NCI-H2029 treated with DMSO at 0.1 percent for 48 hours (cell line): ENCODE data around the gene ANKRD7.
"Not testable (repeated sequence)": the region's sequence is repeated elsewhere in the genome, so short reads cannot be mapped to it uniquely, and the experiment has no call there.

ENCODE experiments used
- DNase-seq: peaks from one replicate; lab custom pipeline; 2025; lab: John Stamatoyannopoulos, UW

The ANKRD7 gene

DNA sequence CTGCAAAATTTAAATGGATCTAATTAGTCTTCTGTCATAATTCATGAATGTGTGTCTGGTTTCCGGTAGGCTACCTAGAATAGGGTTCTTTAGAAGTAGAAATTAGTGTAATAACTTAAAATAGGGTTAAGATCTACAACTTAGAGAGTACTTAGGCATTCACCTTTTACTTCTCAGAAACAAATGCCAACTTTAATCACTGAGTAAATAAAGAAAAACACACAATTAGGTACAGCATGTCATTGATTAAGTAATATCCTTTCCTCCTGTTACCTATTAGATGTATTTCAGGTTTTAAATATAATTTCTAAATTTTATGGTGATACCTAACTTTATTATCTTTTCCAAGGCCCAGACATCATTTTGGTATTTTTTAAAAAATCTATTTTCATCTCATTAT lies 9.3 kb downstream of the ANKRD7 start:
- DNase-seq, result no peak

DNA sequence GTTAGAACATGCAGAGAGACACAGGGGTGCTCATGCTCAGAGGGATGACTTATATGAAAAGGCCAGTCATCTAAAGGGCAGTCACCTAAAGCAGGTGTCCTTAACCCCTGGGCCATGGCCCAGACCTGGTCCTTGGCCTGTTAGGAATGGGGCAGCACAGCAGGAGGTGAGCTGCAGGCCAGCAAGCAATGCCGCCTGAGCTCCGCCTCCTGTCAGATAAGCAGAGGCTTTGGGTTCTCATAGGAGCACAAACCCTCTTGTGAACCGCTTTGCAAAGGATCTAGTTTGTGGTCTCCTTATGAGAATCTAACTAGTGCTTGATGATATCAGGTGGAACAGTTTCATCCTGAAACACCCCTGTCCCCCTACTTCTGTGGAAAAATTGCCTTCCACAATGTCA lies 14.5 kb downstream of the ANKRD7 start:
- no peak for DNase-seq

- DNase-seq, result not testable (repeated sequence)
Measured at GRCh38 chr7:118240320-118240719, 15.8 kb downstream of the ANKRD7 start.

GRCh38 chr7:118243695-118244094 lies 19.2 kb downstream of the ANKRD7 start:
- DNase-seq, result no peak

- no peak for DNase-seq
Measured at GRCh38 chr7:118245267-118246040, 20.9 kb downstream of the ANKRD7 start.

GRCh38 chr7:118250860-118251494 lies 26.5 kb downstream of the ANKRD7 start:
- no peak for DNase-seq

DNA sequence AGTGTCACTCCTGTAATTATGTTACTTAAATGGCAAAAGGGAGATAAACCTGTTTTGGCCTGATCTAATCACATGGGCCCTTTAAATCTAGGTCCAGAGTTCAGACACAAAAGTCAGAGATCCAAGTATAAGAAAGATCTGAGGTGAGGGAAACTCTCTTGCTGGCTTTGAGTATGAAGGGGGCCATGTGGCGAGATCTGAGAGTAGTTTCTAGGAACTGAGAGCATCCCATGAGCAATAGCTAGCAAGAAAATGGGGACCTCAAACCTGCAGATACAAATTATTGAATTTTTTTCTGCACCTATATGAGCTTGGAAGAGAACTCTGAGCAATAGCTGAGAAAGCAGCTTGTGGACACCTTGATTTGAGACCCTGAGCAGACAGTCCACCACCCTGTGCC lies 27.6 kb downstream of the ANKRD7 start:
- DNase-seq, result no peak

GRCh38 chr7:118259115-118259514 lies 34.6 kb downstream of the ANKRD7 start:
- DNase-seq, result no peak

- no peak for DNase-seq
Measured at GRCh38 chr7:118264836-118265235, 40.3 kb downstream of the ANKRD7 start.

DNA sequence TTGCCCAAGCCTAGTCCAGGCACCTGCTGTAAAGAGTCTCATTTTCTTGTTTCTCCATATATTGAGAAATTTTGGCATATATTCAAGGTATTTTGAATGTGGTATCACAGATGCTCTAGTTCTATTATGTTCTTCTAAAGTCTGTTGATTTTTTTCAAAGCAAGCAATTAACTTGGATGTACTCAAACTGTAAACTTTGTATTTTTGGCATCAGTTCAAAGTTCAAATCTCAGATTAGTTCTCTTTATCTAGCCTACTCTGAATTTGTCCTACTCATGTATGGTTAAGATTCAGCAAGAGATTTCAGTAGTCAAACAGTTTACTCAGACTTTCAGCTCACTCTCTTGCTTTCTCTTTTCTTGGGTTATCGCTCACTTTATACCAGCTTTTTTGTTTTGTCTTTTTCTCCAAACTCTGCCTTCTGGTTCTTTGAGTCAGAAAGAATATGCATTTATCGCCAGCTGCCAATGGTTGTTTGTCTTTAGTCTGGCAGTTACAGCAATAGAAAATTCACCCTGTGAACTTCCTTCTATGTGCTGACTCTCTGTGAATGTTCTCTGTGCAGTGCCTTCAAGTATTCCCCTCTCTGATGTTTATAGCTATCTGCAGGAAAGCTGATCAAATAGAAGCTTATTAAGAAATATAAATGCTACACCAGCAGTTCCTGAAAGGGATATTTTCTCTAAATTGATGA lies 56.0 kb downstream of the ANKRD7 start:
- DNase-seq, result no peak

DNA sequence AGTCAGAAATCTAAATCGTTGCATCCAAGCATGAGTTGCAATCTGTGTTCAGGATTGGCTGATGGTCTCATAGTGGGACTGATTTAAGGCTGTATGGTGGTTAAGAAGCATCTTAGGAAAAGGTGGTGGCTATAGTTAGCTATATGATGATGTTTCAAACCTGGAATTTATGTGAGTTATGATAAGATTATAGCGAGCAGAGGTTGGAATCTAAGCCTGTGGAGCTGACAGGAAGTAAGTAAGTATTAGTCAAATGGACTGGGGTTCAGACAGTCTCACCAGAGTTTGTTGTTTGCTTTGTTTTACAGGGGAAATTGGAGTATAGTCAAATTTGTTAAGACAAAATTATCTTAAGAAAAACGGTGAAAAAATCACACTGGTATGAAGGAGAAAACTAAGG lies 56.7 kb downstream of the ANKRD7 start:
- DNase-seq, result no peak

DNA sequence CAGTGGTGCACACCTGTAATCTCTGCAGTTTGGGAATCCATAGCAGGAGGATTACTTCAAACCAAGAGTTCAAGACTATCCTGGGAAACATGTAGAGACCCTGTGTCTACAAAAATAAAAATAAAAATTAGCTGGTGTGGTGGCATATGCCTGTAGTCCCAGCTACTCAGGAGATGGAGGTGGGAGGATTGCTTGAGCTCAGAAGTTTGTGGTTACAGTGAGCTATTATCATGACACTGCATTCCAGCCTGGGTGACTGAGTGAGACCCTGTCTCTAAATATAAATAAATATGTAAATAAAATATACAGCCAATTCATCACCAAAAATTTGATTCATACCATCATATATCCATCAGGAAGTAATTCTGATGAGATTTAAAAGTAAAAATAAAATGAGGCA lies 60.9 kb downstream of the ANKRD7 start:
- DNase-seq, result no peak

DNA sequence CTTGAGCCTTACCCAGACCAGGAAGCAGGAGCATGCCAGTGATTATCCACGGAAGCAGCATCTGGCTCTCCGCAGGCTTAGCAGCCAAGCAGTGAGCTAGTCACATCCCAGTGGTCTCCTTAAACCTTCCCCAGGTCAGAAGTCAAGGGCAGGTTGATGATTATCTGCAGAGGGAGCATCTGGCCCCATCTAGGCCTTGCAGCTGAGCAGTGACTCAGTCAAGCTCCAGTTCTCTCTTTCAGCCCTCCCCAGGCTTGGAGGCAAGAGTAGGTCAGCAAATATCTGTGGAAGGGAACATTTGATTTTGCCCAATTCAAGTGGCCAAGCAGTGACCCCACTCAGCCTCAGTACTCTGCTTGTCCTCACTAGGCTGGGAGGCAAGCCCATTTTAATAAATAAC lies 61.6 kb downstream of the ANKRD7 start:
- no peak for DNase-seq

- no peak for DNase-seq
Measured at GRCh38 chr7:118288098-118288497, 63.6 kb downstream of the ANKRD7 start.

DNA sequence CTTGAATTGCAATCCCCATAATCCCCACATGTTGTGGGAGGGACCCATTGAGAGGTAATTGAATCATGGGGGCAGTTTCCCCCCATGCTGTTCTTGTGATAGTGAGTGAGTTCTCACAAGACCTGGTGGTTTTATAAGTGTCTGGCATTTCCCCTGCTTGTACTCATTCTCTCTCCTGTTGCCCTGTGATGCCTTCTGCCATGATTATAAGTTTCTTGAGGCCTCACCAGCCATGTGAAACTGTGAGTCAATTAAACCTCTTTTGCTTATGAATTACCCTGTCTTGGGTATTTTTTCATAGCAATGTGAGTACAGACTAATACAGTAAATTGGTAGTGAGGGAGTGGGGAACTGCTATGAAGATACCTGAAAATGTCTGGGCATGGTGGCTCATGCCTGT lies 65.0 kb downstream of the ANKRD7 start:
- no peak for DNase-seq
